Tibial nerve (tissue), 4 donors: ENCODE measurements around the gene RAI14. TPM values are rescaled to one million over a fixed set of nuclear protein-coding genes. Genes with fewer than 3 reads are reported as not detected.
"Not testable (repeated sequence)": the region's sequence is repeated elsewhere in the genome, so short reads cannot be mapped to it uniquely, and the experiment has no call there.

Experiments used
- DNase-seq, 2 donors: peaks; one replicate each; pipeline ENCODE4 v3.0.0-alpha.2; 2019; ENCODE audit warnings: low spot score in 2 of 2
- H3K27ac ChIP-seq, 4 donors: fragments of 200-600 bp; sonication (generic) in 3 of 4; one replicate each; pipeline ENCODE4 v1.5.1; 2017 to 2019; ENCODE audit warnings: mild to moderate bottlenecking in 1 of 4
- H3K27me3 ChIP-seq, 2 donors: fragments of 200-600 bp; sonication (generic) in 1 of 2; one replicate each; pipeline versions ENCODE4 v1.5.1 to v1.6.0; 2017 to 2019
- H3K36me3 ChIP-seq, 3 donors: fragments of 200-600 bp; sonication (generic); one replicate each; pipeline ENCODE4 v1.5.1; 2018 to 2019
- H3K4me1 ChIP-seq, 4 donors: fragments of 200-600 bp; sonication (generic) in 3 of 4; one replicate each; pipeline ENCODE4 v1.5.1; 2017 to 2019
- H3K4me3 ChIP-seq, 4 donors: fragments of 200-600 bp; sonication (generic) in 3 of 4; one replicate each; pipeline ENCODE4 v1.5.1; 2017 to 2019; ENCODE audit warnings: mild to moderate bottlenecking in 1 of 4, moderate library complexity in 1 of 4
- H3K9me3 ChIP-seq, 4 donors: fragments of 200-600 bp; sonication (generic) in 3 of 4; one replicate each; pipeline ENCODE4 v1.5.1; 2017 to 2019
- CTCF ChIP-seq, 5 experiments: fragments of 200-600 bp in 3 of 5; fragments of 450-650 bp in 2 of 5; sonication (generic) in 3 of 5; IDR thresholded peaks; one replicate each; pipeline ENCODE4 v1.5.1; 2016 to 2019; ENCODE audit warnings: antibody characterized with exemption in 5 of 5, mild to moderate bottlenecking in 3 of 5, moderate library complexity in 2 of 5
- EP300 ChIP-seq, 2 donors: sonication (generic); formaldehyde crosslinking; IDR thresholded peaks; one replicate each; pipeline ENCODE4 v1.6.1; 2017; ENCODE audit warnings: antibody characterized with exemption in 2 of 2, mild to moderate bottlenecking in 1 of 2
- POLR2A ChIP-seq, 2 donors: fragments of 450-650 bp; IDR thresholded peaks; one replicate each; pipeline ENCODE4 v1.6.1; 2017; ENCODE audit warnings: antibody characterized with exemption in 2 of 2, mild to moderate bottlenecking in 2 of 2, moderate library complexity in 2 of 2
- WGBS, 2 donors: methylation state at CpG; one replicate each; pipeline ENCODE4 v1.1.5; 2018; 5-methylcytosine and 5-hydroxymethylcytosine counted together
- total RNA-seq, 4 donors: library from RNA; depleted of rRNA; stranded (reverse); fragments of >200 nt; gene quantifications; one replicate each; pipeline ENCODE4 v1.1.0, GENCODE V29; 2016

Gene RAI14
- total RNA-seq, 4 donors from 2014 or later, result 42.8 to 72.2 (median 68.0) TPM

- no peaks in the 10 kb centered on the region for H3K27me3 ChIP-seq
- H3K9me3 ChIP-seq, result peaks cover 0 to 4% (median 1%) of the 10 kb centered on the region in 4 donors
- H3K36me3 ChIP-seq, result no peaks in the 10 kb centered on the region
- DNase-seq, result no peak
- TF ChIP-seq EP300 (IDR thresholded peaks at IDR 0.05) (no peak), CTCF (IDR thresholded peaks at IDR 0.05) (no peak), POLR2A (IDR thresholded peaks at IDR 0.05) (no peak)
- H3K4me3 ChIP-seq, result no peak overlapping the region
- H3K4me1 ChIP-seq, result peaks cover 0 to 25% (median 10%) of the 10 kb centered on the region in 4 donors
- WGBS, 2 donors, result 86% methylated on average over 2 of the region's 2 CpGs
- no peak overlapping the region for H3K27ac ChIP-seq
Observed at GRCh38 chr5:34774139-34774538, 118.0 kb downstream of the RAI14 start.

DNA sequence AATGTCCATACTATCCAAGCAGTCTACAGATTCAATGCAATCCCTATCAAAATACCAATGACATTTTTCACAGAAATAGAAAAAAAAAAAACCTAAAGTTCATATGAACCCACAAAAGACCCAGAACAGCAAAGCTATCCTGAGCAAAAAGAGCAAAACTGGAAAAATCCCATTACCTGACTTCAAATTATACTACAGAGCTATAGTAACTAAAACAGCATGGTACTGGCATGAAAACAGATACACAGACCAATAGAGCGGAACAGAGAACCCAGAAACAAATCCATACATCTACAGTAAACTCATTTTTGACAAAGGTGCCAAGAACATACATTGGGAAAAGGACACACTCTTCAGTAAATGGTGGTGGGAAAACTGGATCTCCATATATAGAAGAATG, 118.5 kb downstream of the RAI14 start:
- 100% methylated on average over 1 of the region's 1 CpG for WGBS, 2 donors
- H3K36me3 ChIP-seq, H3K9me3 ChIP-seq: not testable (repeated sequence)

DNA sequence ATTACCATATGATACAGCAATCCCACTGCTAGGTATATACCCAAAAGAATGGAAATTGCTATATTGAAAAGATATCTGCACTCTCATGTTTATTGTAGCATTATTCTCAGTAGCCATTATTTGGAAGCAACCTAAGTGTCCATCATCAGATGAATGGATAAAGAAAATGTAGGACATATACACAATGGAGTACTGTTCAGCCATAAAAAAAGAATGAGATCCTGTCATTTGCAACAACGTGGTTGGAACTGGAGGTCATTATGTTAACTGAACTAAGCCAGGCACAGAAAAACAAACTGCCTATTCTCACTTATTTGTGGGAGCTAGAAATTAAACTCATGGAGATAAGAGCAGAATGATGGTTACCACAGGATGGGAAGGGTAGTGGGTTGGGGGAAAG, 119.8 kb downstream of the RAI14 start:
- H3K9me3 ChIP-seq, result peaks cover 0 to 4% (median 1%) of the 10 kb centered on the region in 4 donors
- H3K4me1 ChIP-seq, result peaks cover 0 to 20% (median 7%) of the 10 kb centered on the region in 4 donors
- no peaks in the 10 kb centered on the region for H3K36me3 ChIP-seq
- peak overlapping the region in 1 of 4 donors; percentile 2 for H3K27ac ChIP-seq
- no peak for DNase-seq
- H3K4me3 ChIP-seq, result no peak overlapping the region
- TF ChIP-seq POLR2A (IDR thresholded peaks at IDR 0.05), result no peak
- no peak for TF ChIP-seq EP300 (IDR thresholded peaks at IDR 0.05)
- TF ChIP-seq CTCF (IDR thresholded peaks at IDR 0.05), result no peak
- 21 to 45% methylated on average over 1 of the region's 1 CpG for WGBS, 2 donors
- H3K27me3 ChIP-seq, result no peaks in the 10 kb centered on the region

More for the DNA sequence above, 118.5 kb downstream of the RAI14 start:
- peaks cover 0 to 25% (median 10%) of the 10 kb centered on the region in 4 donors for H3K4me1 ChIP-seq
- H3K27me3 ChIP-seq, H3K4me3 ChIP-seq, DNase-seq, H3K27ac ChIP-seq: not testable (repeated sequence)

GRCh38 chr5:34778091-34778850, 122.1 kb downstream of the RAI14 start:
- no peaks in the 10 kb centered on the region for H3K27me3 ChIP-seq
- WGBS, 2 donors, result 89 to 93% methylated on average over 8 of the region's 8 CpGs
- H3K4me1 ChIP-seq, result no peaks in the 10 kb centered on the region
- H3K36me3 ChIP-seq, result peaks cover 0 to 18% (median 0%) of the 10 kb centered on the region in 3 donors
- H3K4me3 ChIP-seq, result no peak overlapping the region
- TF ChIP-seq EP300 (IDR thresholded peaks at IDR 0.05), result no peak
- TF ChIP-seq CTCF (IDR thresholded peaks at IDR 0.05), result no peak
- TF ChIP-seq POLR2A (IDR thresholded peaks at IDR 0.05), result no peak
- no peak overlapping the region for H3K27ac ChIP-seq
- H3K9me3 ChIP-seq, result peaks cover 0 to 16% (median 2%) of the 10 kb centered on the region in 4 donors
- no peak for DNase-seq

- H3K27ac ChIP-seq, H3K27me3 ChIP-seq, H3K4me1 ChIP-seq, DNase-seq, H3K4me3 ChIP-seq: not testable (repeated sequence)
- WGBS, 2 donors, result 95% methylated on average over 4 of the region's 4 CpGs
- peaks cover 0 to 27% (median 0%) of the 10 kb centered on the region in 4 donors for H3K9me3 ChIP-seq
- peaks cover 0 to 31% (median 0%) of the 10 kb centered on the region in 3 donors for H3K36me3 ChIP-seq
Observed at GRCh38 chr5:34783892-34784291, 127.8 kb downstream of the RAI14 start.

DNA sequence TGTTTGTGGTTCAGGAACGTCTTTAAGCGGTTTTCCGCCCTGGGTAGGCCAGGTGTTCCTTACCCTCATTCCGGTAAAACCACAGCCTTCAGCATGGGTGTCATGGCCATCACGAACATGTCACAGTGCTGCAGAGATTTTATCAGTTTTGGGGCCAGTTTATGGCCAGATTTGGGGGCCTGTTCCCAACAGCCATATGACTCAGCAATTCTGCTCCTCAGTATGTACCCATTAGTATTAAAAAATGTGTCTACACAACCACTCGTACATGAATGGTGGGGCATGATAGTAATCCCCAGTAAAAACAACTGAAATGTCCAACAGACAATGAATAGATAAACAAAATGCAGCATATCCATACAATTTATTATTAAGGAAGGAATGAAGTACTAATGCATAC, 130.9 kb downstream of the RAI14 start:
- H3K9me3 ChIP-seq, result peaks cover 0 to 16% (median 0%) of the 10 kb centered on the region in 4 donors
- H3K4me3 ChIP-seq, result no peak overlapping the region
- H3K27ac ChIP-seq, result no peak overlapping the region
- H3K27me3 ChIP-seq, result no peaks in the 10 kb centered on the region
- DNase-seq, result no peak
- H3K36me3 ChIP-seq, result peaks cover 0 to 22% (median 0%) of the 10 kb centered on the region in 3 donors
- peaks cover 0 to 24% (median 0%) of the 10 kb centered on the region in 4 donors for H3K4me1 ChIP-seq
- TF ChIP-seq POLR2A (IDR thresholded peaks at IDR 0.05) (no peak), CTCF (IDR thresholded peaks at IDR 0.05) (no peak), EP300 (IDR thresholded peaks at IDR 0.05) (no peak)
- 85 to 95% methylated on average over 6 of the region's 6 CpGs for WGBS, 2 donors
